OCI-LY3 (cell line): ENCODE data around the gene SLC28A1.

Source experiments
- H2AFZ ChIP-seq: fragments of 200-600, 300-600 bp; shearing (Covaris generic); 2 replicates; pipeline ENCODE4 v1.6.0; 2014; ENCODE audit warnings: antibody characterized with exemption, low read depth, low read length
- H3K27ac ChIP-seq: fragments of 200-600, 300-600 bp; sonication (generic); 2 replicates; pipeline ENCODE4 v1.5.1; 2014; ENCODE audit warnings: mild to moderate bottlenecking, low read length, moderate library complexity, mixed read lengths
- H3K27me3 ChIP-seq: fragments of 200-600, 300-600 bp; sonication (generic); 2 replicates; pipeline ENCODE4 v1.6.1; 2014; ENCODE audit warnings: low read depth, low read length, mixed read lengths
- H3K36me3 ChIP-seq: fragments of 200-600, 300-600 bp; sonication (generic); replicated peaks from 2 replicates; pipeline ENCODE3; 2014; ENCODE audit warnings: low read depth, low read length, mixed read lengths
- H3K4me1 ChIP-seq: fragments of 300-600, 200-600 bp; sonication (generic); 2 replicates; pipeline ENCODE4 v1.6.1; 2014; ENCODE audit warnings: low read length, mixed read lengths
- H3K4me2 ChIP-seq: fragments of 200-600, 300-600 bp; sonication (generic); 2 replicates; pipeline ENCODE4 v1.6.1; 2014; ENCODE audit warnings: low read length, mixed read lengths
- H3K4me3 ChIP-seq: fragments of 300-600, 200-600 bp; sonication (generic); 2 replicates; pipeline ENCODE4 v1.5.1; 2014; ENCODE audit warnings: antibody characterized with exemption, mild to moderate bottlenecking, low read length, moderate library complexity
- H3K79me2 ChIP-seq: fragments of 300-600, 200-600 bp; shearing (Covaris generic); 2 replicates; pipeline ENCODE4 v1.6.1; 2014; ENCODE audit warnings: mild to moderate bottlenecking, low read length, mixed read lengths
- H3K9ac ChIP-seq: fragments of 300-600, 200-600 bp; shearing (Covaris generic); 2 replicates; pipeline ENCODE4 v1.6.0; 2014; ENCODE audit warnings: mild to moderate bottlenecking, low read length, moderate library complexity
- H3K9me3 ChIP-seq: fragments of 200-600, 300-600 bp; shearing (Covaris generic); 2 replicates; pipeline ENCODE4 v1.6.1; 2014; ENCODE audit warnings: low read length, mixed read lengths; ENCODE audit not compliant: insufficient read depth
- H4K20me1 ChIP-seq: fragments of 200-600, 300-600 bp; sonication (generic); 2 replicates; pipeline ENCODE4 v1.6.1; 2016; ENCODE audit warnings: low read length, mixed read lengths; ENCODE audit not compliant: insufficient read depth
- CTCF ChIP-seq: fragments of 200-600, 300-600 bp; sonication (generic); IDR thresholded peaks from 2 replicates; pipeline ENCODE4 v1.5.1; 2014; ENCODE audit warnings: antibody characterized with exemption, low read length, low read depth
- EZH2phosphoT487 ChIP-seq: fragments of 200-600 bp; shearing (Covaris generic); IDR thresholded peaks from 2 replicates; pipeline ENCODE4 v1.6.1; 2018; ENCODE audit warnings: antibody characterized with exemption, mixed run types, low read depth

The SLC28A1 gene

GRCh38 chr15:84938726-84939125, 54.3 kb downstream of the SLC28A1 start:
- no peaks in the 10 kb centered on the region for H3K36me3 ChIP-seq
- H3K4me2 ChIP-seq: no peak overlapping the region
- H2AFZ ChIP-seq: no peak overlapping the region
- no peaks in the 10 kb centered on the region for H3K4me1 ChIP-seq
- no peak overlapping the region for H3K4me3 ChIP-seq
- no peaks in the 10 kb centered on the region for H3K79me2 ChIP-seq
- TF ChIP-seq CTCF (no peak), EZH2phosphoT487 (no peak)
- H3K9ac ChIP-seq: no peak overlapping the region
- H4K20me1 ChIP-seq: no peaks in the 10 kb centered on the region
- H3K27ac ChIP-seq: no peak overlapping the region
- H3K27me3 ChIP-seq: peaks cover 15% of the 10 kb centered on the region
- H3K9me3 ChIP-seq: no peaks in the 10 kb centered on the region

- Histone ChIP-seq H3K9ac (no peak overlapping the region), H3K4me3 (no peak overlapping the region), H3K4me2 (no peak overlapping the region), H4K20me1 (no peaks in the 10 kb centered on the region), H3K27ac (no peak overlapping the region), H3K9me3 (no peaks in the 10 kb centered on the region), H2AFZ (no peak overlapping the region), H3K4me1 (no peaks in the 10 kb centered on the region), H3K79me2 (no peaks in the 10 kb centered on the region), H3K27me3 (peaks cover 15% of the 10 kb centered on the region), H3K36me3 (no peaks in the 10 kb centered on the region)
- TF ChIP-seq EZH2phosphoT487: no peak
- no peak for TF ChIP-seq CTCF
Measured at GRCh38 chr15:84940399-84940798, 55.9 kb downstream of the SLC28A1 start.

- Histone ChIP-seq H3K4me1 (no peaks in the 10 kb centered on the region), H3K4me3 (no peak overlapping the region), H3K4me2 (no peak overlapping the region), H3K9ac (no peak overlapping the region), H3K27me3 (peaks cover 13% of the 10 kb centered on the region), H2AFZ (no peak overlapping the region), H3K9me3 (no peaks in the 10 kb centered on the region), H3K79me2 (no peaks in the 10 kb centered on the region), H3K36me3 (no peaks in the 10 kb centered on the region), H4K20me1 (no peaks in the 10 kb centered on the region), H3K27ac (no peak overlapping the region)
- TF ChIP-seq CTCF (no peak), EZH2phosphoT487 (no peak)
Measured at GRCh38 chr15:84942456-84942855, 58.0 kb downstream of the SLC28A1 start.

GRCh38 chr15:84944311-84944710, 59.8 kb downstream of the SLC28A1 start:
- Histone ChIP-seq H3K4me3 (no peak overlapping the region), H3K4me1 (no peaks in the 10 kb centered on the region), H3K27ac (no peak overlapping the region), H3K4me2 (no peak overlapping the region), H3K27me3 (0 out of 2 replicates have a peak, but pooled peaks cover 5% of the 10 kb centered on the region), H3K36me3 (no peaks in the 10 kb centered on the region), H3K9ac (no peak overlapping the region), H4K20me1 (no peaks in the 10 kb centered on the region), H2AFZ (no peak overlapping the region), H3K79me2 (no peaks in the 10 kb centered on the region), H3K9me3 (no peaks in the 10 kb centered on the region)
- no peak for TF ChIP-seq EZH2phosphoT487

GRCh38 chr15:84944861-84945260, 60.4 kb downstream of the SLC28A1 start:
- no peak overlapping the region for H3K4me3 ChIP-seq
- no peaks in the 10 kb centered on the region for H3K4me1 ChIP-seq
- no peaks in the 10 kb centered on the region for H4K20me1 ChIP-seq
- H3K9ac ChIP-seq: no peak overlapping the region
- H3K27ac ChIP-seq: no peak overlapping the region
- no peak for TF ChIP-seq CTCF
- TF ChIP-seq EZH2phosphoT487: no peak
- no peak overlapping the region for H2AFZ ChIP-seq
- no peaks in the 10 kb centered on the region for H3K79me2 ChIP-seq
- no peak overlapping the region for H3K4me2 ChIP-seq
- H3K36me3 ChIP-seq: no peaks in the 10 kb centered on the region
- 0 out of 2 replicates have a peak, but pooled peaks cover 5% of the 10 kb centered on the region for H3K27me3 ChIP-seq
- H3K9me3 ChIP-seq: no peaks in the 10 kb centered on the region
